ENCODE results near the gene HMGB4. TPM values are rescaled to one million over a fixed set of nuclear protein-coding genes. Genes with fewer than 3 reads are reported as not detected.

The HMGB4 gene
- total RNA-seq, 1 experiment from 2014 or later: not detected

DNA sequence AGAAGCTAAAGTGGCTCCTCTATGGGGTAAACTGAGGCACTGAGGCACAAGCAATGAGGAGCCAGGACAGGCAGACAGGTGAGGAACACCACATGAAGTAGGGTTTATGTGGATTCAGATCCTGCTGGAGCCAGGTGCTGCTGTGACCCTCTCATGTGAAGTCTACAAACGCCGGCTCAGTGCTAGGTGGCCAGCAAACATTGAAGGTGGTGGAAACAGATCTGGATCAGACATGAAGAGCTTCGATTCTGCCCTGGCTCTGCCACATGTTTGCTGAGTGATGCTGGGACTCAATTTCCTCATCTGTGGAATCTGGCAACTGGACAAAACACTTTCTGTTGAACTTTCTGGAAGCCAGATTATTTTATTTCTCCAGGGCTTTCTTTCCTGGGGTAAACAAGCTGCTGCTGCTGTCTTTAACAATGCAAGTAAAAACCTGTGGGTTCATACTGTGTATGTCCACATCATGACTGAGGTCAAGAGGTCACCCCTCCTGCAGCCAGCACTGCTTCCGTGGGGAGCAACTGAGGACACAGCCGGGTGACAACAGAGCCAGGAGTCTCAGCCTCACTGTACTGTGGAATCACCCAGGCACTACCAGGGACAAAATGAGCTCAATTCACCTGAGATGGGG is 33.3 kb downstream of the HMGB4 start:
- DNase-seq (ENCODE audit: low spot score): no peak

DNA sequence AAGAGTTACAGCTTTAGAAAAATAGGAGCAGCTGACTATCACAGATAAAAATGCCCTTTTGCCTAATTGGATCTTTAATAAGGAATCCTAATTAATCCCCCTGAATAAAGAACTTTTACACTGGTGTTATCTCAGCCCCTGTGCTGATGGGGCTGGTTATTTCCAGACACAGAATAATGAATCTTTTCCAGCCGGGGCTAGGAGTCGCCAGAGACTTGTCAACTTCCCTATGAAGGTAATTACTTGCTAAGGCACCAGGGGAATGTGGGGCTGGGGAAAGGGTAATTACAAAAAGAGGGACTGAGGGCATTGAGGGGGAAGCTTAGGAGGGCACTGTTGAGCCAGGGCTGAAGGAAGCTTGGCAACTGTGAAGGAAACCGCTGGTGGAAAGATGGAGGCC is 34.5 kb downstream of the HMGB4 start:
- DNase-seq (ENCODE audit: low spot score): no peak

DNA sequence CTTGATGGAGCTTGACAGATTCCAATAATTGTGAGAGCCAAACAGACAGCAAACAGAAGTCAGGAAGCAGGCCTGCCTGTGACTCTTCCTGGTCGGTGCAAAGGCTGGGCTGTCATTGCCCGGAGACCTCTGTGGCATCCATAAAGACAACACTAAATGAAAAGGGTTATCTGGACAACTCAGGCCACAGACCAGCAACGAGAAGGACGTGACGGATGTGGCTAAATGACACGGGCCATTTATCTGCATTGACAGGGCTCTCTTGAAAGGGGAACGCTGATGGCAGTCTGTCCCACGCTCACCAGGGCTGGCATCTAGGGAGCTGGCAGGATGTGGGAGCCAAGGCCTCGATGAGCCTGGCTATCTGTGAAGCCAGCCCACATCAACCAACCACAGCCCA is 35.0 kb downstream of the HMGB4 start:
- DNase-seq (ENCODE audit: low spot score): no peak

DNA sequence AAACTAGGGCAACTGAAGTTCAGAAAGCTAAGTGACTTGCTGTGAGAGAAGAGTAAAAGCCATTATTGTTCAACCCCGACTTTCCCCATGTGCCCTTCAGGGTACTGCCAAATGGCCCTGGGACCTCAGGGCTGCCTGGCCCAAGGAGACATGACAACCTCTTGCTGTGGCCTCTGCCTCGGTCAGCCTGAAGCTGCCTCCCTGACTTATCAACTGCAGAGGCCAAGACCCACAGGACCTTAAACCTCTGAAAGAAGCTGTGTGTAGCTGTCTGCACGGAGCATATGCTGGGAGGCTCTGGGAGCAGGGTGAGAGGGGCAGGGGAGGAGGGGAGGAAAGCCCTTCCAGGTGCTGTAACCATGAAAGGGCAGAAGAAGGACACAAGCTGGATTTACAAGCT is 35.9 kb downstream of the HMGB4 start:
- no peak for DNase-seq (ENCODE audit: low spot score)

DNA sequence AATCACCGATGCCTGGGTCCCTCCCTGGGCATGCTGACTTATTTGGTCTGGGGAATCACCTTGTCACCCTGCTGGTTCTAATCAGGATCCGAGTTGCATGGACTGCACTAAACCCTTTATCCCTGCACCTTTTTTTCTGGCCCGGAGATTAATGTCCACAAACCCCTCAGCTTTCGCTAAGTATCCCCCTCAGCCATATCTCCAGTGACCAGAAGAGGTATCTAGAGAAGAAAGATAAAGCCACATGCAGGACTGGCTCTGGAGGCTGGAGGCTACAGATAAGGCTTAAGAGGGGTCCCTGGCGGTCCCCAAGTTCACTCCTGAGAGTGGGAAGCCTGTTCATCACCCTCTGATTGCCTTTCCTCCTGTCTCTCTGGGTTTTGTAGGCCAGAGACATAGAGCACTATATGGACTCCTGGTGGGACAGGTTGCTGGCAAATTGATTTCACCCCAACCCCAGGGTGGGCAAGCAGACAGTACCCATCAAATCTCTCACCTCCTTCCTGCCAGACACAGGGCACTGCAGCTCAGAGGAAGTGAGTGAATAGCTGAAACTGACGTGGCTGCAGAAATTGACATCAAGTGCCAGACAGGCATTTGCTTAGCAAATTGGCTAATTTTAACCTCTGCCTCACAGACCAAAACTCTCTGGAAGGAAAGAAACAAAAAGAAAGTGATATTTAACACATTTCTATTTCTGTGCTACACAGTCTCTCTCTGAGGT is 38.8 kb downstream of the HMGB4 start:
- no peak for DNase-seq (ENCODE audit: low spot score)

GRCh38 chr1:33903210-33903589 is 39.3 kb downstream of the HMGB4 start:
- no peak for DNase-seq (ENCODE audit: low spot score)

DNA sequence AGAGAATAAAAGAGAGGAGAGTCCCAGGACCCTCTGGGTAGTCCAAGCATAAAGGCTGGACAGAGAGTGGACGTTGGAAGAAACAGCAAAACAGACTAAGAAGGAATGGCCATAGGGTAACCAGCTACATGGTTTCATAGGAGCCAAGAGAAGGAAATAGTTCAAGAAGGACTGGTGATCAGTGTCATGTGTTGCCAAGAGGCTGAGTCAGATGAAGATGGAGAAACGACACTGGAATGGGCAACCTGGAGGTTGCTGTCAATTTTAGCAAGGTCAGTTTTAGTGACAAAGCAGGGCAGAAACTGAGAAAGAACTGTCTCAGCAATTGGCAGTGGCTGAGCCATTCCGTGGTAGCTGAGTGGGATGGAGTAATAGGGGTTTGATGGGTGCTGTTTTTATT is 41.4 kb downstream of the HMGB4 start:
- no peak for DNase-seq (ENCODE audit: low spot score)

DNA sequence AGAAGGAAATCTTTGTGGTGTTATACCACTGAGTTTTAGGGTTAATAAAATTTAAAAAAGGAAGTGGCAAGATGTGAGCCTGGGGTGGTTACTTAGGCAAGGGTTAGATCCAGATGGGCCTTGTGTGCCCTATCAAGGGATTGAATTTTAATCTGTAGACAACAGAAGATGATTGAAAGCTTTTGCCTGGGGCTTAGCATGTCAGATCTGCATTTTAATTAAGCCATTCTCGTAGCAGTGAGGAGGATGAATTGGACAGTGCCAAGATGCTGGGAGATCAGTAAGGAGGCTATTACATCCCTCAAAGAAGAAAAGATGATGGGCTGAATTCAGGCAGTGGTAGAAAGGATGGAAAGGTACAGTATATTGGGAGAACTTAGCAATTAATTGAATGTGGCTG is 42.3 kb downstream of the HMGB4 start:
- DNase-seq (ENCODE audit: low spot score): no peak

- no peak for DNase-seq (ENCODE audit: low spot score)
These were observed 44.6 kb downstream of the HMGB4 start for GRCh38 chr1:33908324-33908956.

Measured in HT-29 (cell line).